ENCODE results near the gene CACNA1E. TPM values are rescaled to one million over a fixed set of nuclear protein-coding genes. Genes with fewer than 3 reads are reported as not detected.

Gene CACNA1E
- total RNA-seq: under 1 TPM in 1 of 2 experiments, not detected in 1; 0.08 TPM

DNA sequence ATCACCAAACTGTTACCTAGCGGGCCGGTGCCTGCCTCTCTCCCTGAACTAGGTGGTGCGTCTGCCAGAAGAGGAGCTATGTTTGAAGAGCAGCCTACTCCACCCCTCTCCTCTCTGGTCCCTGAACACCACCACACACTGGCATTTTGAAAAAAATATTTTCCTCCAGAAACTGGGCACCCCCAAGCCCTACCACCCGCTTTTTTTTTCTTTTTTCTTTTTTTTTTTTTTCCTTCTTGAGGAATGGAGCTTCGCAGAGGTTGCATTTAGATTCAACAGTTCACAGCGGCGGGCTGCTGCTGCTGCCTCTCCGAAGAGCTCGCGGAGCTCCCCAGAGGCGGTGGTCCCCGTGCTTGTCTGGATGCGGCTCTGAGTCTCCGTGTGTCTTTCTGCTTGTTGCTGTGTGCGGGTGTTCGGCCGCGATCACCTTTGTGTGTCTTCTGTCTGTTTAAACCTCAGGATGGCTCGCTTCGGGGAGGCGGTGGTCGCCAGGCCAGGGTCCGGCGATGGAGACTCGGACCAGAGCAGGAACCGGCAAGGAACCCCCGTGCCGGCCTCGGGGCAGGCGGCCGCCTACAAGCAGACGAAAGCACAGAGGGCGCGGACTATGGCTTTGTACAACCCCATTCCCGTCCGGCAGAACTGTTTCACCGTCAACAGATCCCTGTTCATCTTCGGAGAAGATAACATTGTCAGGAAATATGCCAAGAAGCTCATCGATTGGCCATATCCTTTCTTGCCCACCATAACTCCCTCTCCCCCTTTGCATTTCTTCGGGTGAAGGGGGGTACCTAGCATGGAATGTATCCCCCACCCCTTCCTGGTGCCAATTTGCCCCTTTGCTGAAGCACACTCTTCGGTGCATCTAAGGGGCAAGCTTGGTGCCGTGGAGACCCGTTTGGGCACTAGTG, at the start of gene CACNA1E:
Gene CACNA1E, plus strand, starts transcription at position 233 of the 911 bp plus-strand sequence. Its CDS starts 228 bp downstream, at position 461.
- ChIA-PET POLR2A (no interaction called here), CTCF (interaction anchor here (1.3 to 1.6 kb wide), 2 partner anchors 453 kb away, joined by 6 to 7 read pairs; no protein-coding TSS in a partner anchor)
- Mint-ChIP-seq H3K4me3 (peak within 1 kb of the TSS; percentile 44), H3K4me1 (ENCODE audit: low read depth) (peaks cover 9% of the 10 kb centered on the region), H3K9me3 (ENCODE audit: insufficient read depth) (no peaks in the 10 kb centered on the region), H3K27ac (no peak within 1 kb of the TSS), H3K36me3 (ENCODE audit: low read depth) (peaks cover 3% of the 10 kb centered on the region), H3K27me3 (ENCODE audit: low read depth) (peaks cover 79% of the 10 kb centered on the region)
- DNase-seq (no peak), ATAC-seq (no peak)

DNA sequence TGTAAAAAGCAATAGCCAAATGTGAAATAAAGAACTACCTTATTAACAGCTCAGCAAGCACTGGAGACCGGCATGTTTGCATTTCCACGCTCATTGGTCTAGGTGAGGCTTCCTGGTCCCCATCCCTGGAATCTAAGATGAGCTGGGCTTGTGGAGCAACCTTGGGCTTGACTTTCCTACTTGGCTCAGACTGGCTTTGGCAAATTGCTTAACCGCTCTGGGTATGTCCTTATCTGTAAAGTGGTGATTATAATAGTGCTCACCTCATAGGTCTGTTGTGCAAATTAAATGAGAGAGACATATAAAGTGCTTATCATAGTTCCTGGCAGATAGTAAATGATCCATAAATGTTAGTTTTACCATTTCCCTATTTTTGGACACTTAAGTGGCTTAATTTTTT, 49.4 kb upstream of the CACNA1E start:
- DNase-seq (no peak), ATAC-seq (no peak)
- no peaks in the 10 kb centered on the region for H3K36me3 Mint-ChIP-seq (ENCODE audit: low read depth)
- POLR2A ChIA-PET: no interaction called here
- CTCF ChIA-PET: interaction anchor here (1.1 to 1.6 kb wide), 2 partner anchors 9 to 245 kb away, joined by 5 read pairs; no protein-coding TSS in a partner anchor
- H3K4me1 Mint-ChIP-seq (ENCODE audit: low read depth): no peaks in the 10 kb centered on the region
- no peak overlapping the region for H3K27ac Mint-ChIP-seq
- H3K9me3 Mint-ChIP-seq (ENCODE audit: insufficient read depth): no peaks in the 10 kb centered on the region
- H3K4me3 Mint-ChIP-seq: no peak overlapping the region
- H3K27me3 Mint-ChIP-seq (ENCODE audit: low read depth): peaks cover 31% of the 10 kb centered on the region

DNA sequence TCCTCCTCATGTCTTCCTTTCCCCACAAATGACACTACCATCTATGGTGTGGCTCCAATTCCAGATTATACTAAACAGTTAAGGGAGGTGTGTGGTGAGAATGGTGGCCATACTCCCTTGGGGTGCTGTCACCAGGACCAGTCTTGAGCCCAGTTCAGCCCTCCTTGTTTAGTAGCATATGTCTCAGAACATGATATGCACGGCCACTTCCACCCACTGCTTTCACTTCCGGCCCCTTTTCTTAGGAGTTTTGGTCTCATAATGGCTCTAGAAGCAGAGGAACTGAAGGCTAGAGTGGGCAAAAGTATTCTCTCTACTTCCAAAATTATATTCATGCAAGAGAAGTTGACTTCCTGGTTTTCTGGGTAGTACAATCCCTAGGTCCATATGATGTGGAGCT, 45.3 kb upstream of the CACNA1E start:
- POLR2A ChIA-PET: no interaction called here
- Mint-ChIP-seq H3K27ac (no peak overlapping the region), H3K4me3 (no peak overlapping the region), H3K27me3 (ENCODE audit: low read depth) (peaks cover 35% of the 10 kb centered on the region), H3K36me3 (ENCODE audit: low read depth) (no peaks in the 10 kb centered on the region), H3K9me3 (ENCODE audit: insufficient read depth) (no peaks in the 10 kb centered on the region), H3K4me1 (ENCODE audit: low read depth) (no peaks in the 10 kb centered on the region)
- CTCF ChIA-PET: interaction anchor here (0.8 kb wide), 1 partner anchor 13 kb away, joined by 4 read pairs; no protein-coding TSS in a partner anchor
- ATAC-seq (no peak), DNase-seq (no peak)

DNA sequence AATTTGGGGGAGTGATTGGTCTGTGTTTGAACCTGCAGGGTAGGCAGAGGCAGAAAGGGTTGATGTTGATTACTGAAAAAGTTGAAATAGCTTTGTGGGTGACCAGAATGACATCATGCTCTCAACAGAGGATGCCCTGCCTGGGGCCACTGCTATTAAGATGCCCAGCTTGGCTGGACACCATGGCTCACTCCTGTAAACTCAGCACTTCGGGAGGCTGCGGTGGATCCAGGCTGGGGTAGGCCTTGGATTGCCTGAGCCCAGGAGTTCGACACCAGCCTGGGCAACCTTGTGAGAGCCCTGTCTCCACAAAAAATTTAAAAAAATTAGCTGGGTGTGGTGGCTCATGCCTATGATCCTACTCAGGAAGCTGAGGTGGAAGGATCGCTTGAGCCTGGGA, 42.8 kb upstream of the CACNA1E start:
- ChIA-PET CTCF (interaction anchor here (1.1 kb wide), 1 partner anchor 15 kb away, joined by 5 read pairs; no protein-coding TSS in a partner anchor), POLR2A (no interaction called here)
- Mint-ChIP-seq H3K27ac (no peak overlapping the region), H3K9me3 (ENCODE audit: insufficient read depth) (no peaks in the 10 kb centered on the region), H3K36me3 (ENCODE audit: low read depth) (no peaks in the 10 kb centered on the region), H3K4me3 (no peak overlapping the region), H3K4me1 (ENCODE audit: low read depth) (no peaks in the 10 kb centered on the region), H3K27me3 (ENCODE audit: low read depth) (peaks cover 28% of the 10 kb centered on the region)
- no peak for ATAC-seq
- DNase-seq: no peak

DNA sequence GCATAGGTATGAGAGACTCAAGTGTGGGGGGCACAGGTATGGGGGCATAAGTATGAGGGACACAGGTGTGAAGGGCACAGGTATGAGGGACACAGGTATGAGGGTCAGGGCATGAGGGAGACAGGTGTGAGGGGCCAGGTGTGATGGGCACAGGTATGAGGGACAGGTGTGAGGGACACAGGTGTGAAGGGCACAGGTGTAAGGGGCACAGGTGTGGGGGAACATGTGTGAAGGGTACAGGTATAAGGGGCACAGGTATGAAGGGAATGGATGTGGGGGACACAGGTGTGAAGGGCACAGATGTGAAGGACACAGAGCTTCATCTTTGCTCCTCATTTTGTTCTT, 41.2 kb upstream of the CACNA1E start:
- Mint-ChIP-seq H3K4me3 (no peak overlapping the region), H3K27ac (no peak overlapping the region), H3K4me1 (ENCODE audit: low read depth) (no peaks in the 10 kb centered on the region), H3K27me3 (ENCODE audit: low read depth) (peaks cover 27% of the 10 kb centered on the region), H3K9me3 (ENCODE audit: insufficient read depth) (no peaks in the 10 kb centered on the region), H3K36me3 (ENCODE audit: low read depth) (no peaks in the 10 kb centered on the region)
- POLR2A ChIA-PET: no interaction called here
- CTCF ChIA-PET: no interaction called here
- ATAC-seq: no peak
- no peak for DNase-seq

DNA sequence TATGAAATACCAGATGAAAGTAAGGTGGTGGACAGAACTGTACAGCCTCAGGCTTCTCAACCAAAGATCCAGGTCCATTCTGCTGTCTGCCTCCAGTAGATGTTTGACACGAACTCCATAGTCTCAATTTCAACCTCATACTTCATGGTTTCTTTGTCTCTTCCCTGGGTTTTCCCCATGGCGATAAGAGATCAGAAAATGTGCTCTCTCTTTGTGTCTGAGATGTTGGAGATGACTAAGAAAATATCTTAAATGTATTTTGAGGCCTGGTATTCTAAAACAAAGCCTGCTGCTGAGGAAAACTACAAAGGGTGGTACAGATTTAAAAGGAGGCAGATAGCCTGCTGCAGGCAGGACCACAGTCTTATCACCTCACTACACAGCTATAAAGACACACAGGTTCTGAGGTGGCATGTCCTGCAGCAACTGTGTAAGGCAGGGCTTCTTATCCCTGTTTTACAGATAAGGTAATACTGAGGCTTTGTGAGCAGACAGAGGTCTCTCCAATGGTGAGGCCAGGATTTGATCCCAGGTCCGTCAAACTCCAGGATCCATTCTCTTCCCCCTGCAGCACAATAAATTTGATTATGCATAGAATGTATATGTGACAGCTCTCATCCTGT, 40.0 kb upstream of the CACNA1E start:
- ChIA-PET CTCF (no interaction called here), POLR2A (no interaction called here)
- no peak overlapping the region for H3K4me3 Mint-ChIP-seq
- H3K27me3 Mint-ChIP-seq (ENCODE audit: low read depth): peaks cover 17% of the 10 kb centered on the region
- no peak overlapping the region for H3K27ac Mint-ChIP-seq
- H3K4me1 Mint-ChIP-seq (ENCODE audit: low read depth): no peaks in the 10 kb centered on the region
- no peaks in the 10 kb centered on the region for H3K9me3 Mint-ChIP-seq (ENCODE audit: insufficient read depth)
- no peaks in the 10 kb centered on the region for H3K36me3 Mint-ChIP-seq (ENCODE audit: low read depth)
- ATAC-seq (no peak), DNase-seq (no peak)

DNA sequence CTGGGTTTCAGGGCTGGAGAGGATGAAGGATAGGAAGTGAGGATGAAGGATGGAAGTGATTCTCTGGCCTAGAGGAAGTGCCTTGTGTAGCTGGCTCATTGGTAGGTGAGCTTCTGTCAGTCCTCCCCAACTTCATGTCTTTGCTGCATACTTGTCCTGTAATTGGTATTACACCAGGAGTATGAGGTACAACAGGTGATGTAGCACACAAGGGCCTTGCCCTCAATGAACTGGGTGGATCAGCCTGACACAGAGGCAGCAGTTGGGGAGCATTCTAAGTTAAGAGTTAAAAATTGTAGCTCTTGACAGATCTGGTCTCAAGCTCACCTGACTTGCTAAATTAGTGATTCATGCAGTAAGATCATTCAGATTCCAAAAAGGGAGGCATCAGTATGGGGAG, 37.9 kb upstream of the CACNA1E start:
- no peak for ATAC-seq
- DNase-seq: no peak
- Mint-ChIP-seq H3K27ac (no peak overlapping the region), H3K27me3 (ENCODE audit: low read depth) (peaks cover 8% of the 10 kb centered on the region), H3K4me3 (no peak overlapping the region), H3K9me3 (ENCODE audit: insufficient read depth) (no peaks in the 10 kb centered on the region), H3K36me3 (ENCODE audit: low read depth) (no peaks in the 10 kb centered on the region), H3K4me1 (ENCODE audit: low read depth) (no peaks in the 10 kb centered on the region)
- POLR2A ChIA-PET: no interaction called here
- CTCF ChIA-PET: no interaction called here

DNA sequence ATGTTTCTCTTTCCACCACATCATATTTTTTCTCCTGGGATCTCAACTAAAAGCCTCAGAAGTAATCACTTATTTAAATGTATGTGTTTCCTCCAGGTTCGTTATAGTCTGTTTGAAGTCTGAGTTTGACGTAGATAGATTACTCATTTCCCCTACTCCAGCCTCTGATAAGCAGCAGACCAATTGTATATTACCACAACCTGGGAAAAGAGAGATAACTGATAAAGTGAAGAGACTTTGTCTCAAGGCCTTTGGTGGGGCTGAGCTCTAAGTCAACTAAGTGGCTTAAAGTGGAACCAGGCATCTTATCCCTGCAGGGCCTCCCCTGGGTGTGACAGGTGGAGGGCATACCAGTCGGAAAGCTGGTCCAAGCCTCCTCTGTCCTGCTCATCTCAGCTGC, 34.9 kb upstream of the CACNA1E start:
- CTCF ChIA-PET: interaction anchor here (0.9 kb wide), 1 partner anchor 23 kb away, joined by 3 read pairs; no protein-coding TSS in a partner anchor
- Mint-ChIP-seq H3K9me3 (ENCODE audit: insufficient read depth) (no peaks in the 10 kb centered on the region), H3K4me1 (ENCODE audit: low read depth) (no peaks in the 10 kb centered on the region), H3K4me3 (no peak overlapping the region), H3K36me3 (ENCODE audit: low read depth) (no peaks in the 10 kb centered on the region), H3K27ac (no peak overlapping the region), H3K27me3 (ENCODE audit: low read depth) (peaks cover 8% of the 10 kb centered on the region)
- POLR2A ChIA-PET: no interaction called here
- ATAC-seq: no peak
- DNase-seq: no peak

DNA sequence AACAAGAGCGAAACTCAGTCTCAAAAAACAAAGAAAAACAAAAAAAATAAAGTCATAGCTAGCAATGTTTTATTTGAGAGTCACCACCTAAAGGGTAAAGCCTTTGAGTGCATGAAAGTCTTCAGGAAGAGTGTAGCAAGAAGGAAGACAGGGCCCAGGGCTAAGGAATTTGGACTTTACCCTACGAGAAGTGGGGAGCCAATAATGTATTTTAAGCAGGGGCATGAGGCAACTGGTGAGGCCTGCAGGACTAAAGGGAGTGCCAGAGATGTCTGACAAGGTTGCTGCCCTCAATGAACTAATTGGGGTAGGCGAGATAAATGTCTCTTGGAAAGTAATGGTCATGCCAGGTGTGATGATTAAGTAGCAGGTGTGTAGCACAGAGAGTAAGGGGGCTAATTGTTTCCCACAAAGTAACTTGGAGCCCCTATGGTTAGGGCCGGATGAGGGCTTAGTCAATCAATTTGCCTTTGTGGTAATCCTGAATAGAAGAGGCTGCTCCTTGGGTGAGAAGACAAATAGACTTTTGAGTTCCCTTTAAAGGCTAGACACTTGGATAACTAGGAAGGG, 31.6 kb upstream of the CACNA1E start:
- DNase-seq (no peak), ATAC-seq (no peak)
- H3K27ac Mint-ChIP-seq: no peak overlapping the region
- peaks cover 6% of the 10 kb centered on the region for H3K27me3 Mint-ChIP-seq (ENCODE audit: low read depth)
- ChIA-PET CTCF (no interaction called here), POLR2A (no interaction called here)
- no peaks in the 10 kb centered on the region for H3K9me3 Mint-ChIP-seq (ENCODE audit: insufficient read depth)
- no peak overlapping the region for H3K4me3 Mint-ChIP-seq
- no peaks in the 10 kb centered on the region for H3K36me3 Mint-ChIP-seq (ENCODE audit: low read depth)
- H3K4me1 Mint-ChIP-seq (ENCODE audit: low read depth): no peaks in the 10 kb centered on the region

DNA sequence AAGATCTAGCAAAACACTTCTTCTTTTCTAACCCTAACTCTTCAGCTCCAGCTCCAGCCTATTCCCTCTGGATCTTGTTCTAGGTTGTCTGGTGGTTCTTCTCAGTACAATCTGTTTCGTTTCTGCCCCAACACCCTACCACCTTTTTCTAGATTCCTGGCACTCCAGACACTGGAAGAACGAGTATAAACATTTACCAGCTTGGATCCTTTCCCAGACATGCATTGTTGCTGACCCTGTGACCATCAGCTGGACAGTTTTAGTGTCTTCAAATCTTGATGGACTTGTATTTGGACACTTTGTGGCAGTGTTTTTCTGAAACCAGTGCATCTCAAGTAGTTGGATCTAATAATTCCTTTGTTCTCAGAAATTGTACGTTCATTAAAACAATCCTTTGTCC, 30.6 kb upstream of the CACNA1E start:
- DNase-seq (no peak), ATAC-seq (no peak)
- CTCF ChIA-PET: no interaction called here
- H3K4me1 Mint-ChIP-seq (ENCODE audit: low read depth): no peaks in the 10 kb centered on the region
- POLR2A ChIA-PET: no interaction called here
- H3K27ac Mint-ChIP-seq: no peak overlapping the region
- H3K36me3 Mint-ChIP-seq (ENCODE audit: low read depth): no peaks in the 10 kb centered on the region
- peaks cover 6% of the 10 kb centered on the region for H3K27me3 Mint-ChIP-seq (ENCODE audit: low read depth)
- no peak overlapping the region for H3K4me3 Mint-ChIP-seq
- no peaks in the 10 kb centered on the region for H3K9me3 Mint-ChIP-seq (ENCODE audit: insufficient read depth)

DNA sequence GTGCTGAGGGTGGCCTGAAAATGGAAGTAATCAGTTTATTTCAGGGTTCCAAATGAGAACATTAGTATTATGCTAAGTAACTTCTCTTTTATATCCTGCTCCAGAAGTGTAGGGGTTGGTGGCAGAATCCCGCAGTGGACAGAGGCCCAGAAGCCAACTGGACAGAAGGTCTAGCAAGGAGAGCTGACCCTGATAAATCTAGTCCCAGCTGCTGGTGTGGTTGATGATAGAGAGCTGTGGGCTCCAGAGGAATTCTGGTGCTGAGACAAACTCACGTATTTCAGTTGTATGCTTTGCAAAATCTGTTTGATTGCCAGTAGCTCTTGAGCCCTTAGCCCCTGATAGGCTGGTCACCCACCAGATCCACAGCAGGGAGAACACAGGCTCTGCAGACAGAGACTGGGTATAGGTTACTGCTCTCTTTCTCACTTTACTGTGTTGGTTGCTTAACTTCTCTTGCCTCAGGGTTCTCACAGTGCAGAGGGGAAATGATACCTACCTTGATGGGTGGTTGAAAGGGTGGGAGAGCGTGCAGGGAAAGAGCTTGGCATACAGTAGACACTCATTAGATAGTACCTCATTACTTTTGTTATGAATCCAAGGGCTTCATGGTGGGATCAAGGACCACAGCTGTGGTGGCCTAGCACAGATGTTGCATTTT, 29.6 kb upstream of the CACNA1E start:
- Mint-ChIP-seq H3K4me3 (no peak overlapping the region), H3K4me1 (ENCODE audit: low read depth) (no peaks in the 10 kb centered on the region), H3K36me3 (ENCODE audit: low read depth) (no peaks in the 10 kb centered on the region), H3K9me3 (ENCODE audit: insufficient read depth) (no peaks in the 10 kb centered on the region), H3K27me3 (ENCODE audit: low read depth) (peaks cover 6% of the 10 kb centered on the region), H3K27ac (no peak overlapping the region)
- ChIA-PET CTCF (no interaction called here), POLR2A (no interaction called here)
- no peak for DNase-seq
- no peak for ATAC-seq

DNA sequence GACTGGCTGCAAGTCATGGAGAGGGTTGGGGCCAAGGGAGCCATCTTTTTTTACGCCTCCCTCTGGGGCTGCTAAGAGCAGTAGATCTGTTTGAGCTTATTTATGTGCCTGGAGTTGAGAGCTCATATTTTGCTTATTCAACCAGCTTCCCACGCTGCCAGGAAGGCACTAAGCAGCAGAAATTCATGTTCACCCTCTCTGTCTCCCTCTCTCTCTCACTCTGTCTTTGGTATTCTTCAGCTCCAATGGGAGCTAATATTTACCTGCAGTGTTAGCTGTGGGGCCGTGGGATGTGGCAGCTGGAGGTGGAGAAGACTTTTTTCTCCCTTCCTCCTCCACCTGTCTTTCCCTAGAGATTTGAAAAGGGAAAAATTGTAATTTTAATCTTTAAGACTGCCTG, 26.8 kb upstream of the CACNA1E start:
- no peaks in the 10 kb centered on the region for H3K4me1 Mint-ChIP-seq (ENCODE audit: low read depth)
- ATAC-seq (no peak), DNase-seq (no peak)
- CTCF ChIA-PET: no interaction called here
- H3K36me3 Mint-ChIP-seq (ENCODE audit: low read depth): no peaks in the 10 kb centered on the region
- POLR2A ChIA-PET: no interaction called here
- H3K27me3 Mint-ChIP-seq (ENCODE audit: low read depth): peaks cover 6% of the 10 kb centered on the region
- no peak overlapping the region for H3K27ac Mint-ChIP-seq
- no peaks in the 10 kb centered on the region for H3K9me3 Mint-ChIP-seq (ENCODE audit: insufficient read depth)
- no peak overlapping the region for H3K4me3 Mint-ChIP-seq

Measured in activated CD8-positive, alpha-beta T cell treated with anti-CD3 and anti-CD28 coated beads, Interleukin-2, amount 10 ng/mL, durations not matched to agents 7 days and 5 days (primary cell).